ENCODE data around the gene ATRNL1.

GRCh38 chr10:115118346-115118745, 25.2 kb downstream of the ATRNL1 start:
- TF ChIP-seq, protein P1, sequence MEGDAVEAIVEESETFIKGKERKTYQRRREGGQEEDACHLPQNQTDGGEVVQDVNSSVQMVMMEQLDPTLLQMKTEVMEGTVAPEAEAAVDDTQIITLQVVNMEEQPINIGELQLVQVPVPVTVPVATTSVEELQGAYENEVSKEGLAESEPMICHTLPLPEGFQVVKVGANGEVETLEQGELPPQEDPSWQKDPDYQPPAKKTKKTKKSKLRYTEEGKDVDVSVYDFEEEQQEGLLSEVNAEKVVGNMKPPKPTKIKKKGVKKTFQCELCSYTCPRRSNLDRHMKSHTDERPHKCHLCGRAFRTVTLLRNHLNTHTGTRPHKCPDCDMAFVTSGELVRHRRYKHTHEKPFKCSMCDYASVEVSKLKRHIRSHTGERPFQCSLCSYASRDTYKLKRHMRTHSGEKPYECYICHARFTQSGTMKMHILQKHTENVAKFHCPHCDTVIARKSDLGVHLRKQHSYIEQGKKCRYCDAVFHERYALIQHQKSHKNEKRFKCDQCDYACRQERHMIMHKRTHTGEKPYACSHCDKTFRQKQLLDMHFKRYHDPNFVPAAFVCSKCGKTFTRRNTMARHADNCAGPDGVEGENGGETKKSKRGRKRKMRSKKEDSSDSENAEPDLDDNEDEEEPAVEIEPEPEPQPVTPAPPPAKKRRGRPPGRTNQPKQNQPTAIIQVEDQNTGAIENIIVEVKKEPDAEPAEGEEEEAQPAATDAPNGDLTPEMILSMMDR (conservative IDR thresholded peaks at IDR 0.05; ENCODE audit: low read depth, low read length), result no peak
- no peak for TF ChIP-seq EZH2phosphoT487 (IDR thresholded peaks at IDR 0.05; ENCODE audit: borderline replicate concordance, low read length)
- no peak for TF ChIP-seq EZH2 (IDR thresholded peaks at IDR 0.05; ENCODE audit: low read length, unreplicated experiment)
